Right atrium auricular region (tissue), 2 donors: ENCODE results near the gene C1QTNF9B. TPM values are rescaled to one million over a fixed set of nuclear protein-coding genes. Genes with fewer than 3 reads are reported as not detected.

Experiments used
- DNase-seq: peaks from one replicate; pipeline ENCODE4 v3.0.0-alpha.2; 2019; ENCODE audit warnings: low spot score
- H3K27ac ChIP-seq, 2 donors: fragments of 200-600 bp; sonication (generic); 1 replicate in 1 of 2; 2 replicates in 1 of 2; pipeline ENCODE4 v1.5.1; 2016 to 2019
- H3K27me3 ChIP-seq, 2 donors: fragments of 200-600 bp; sonication (generic); one replicate each; pipeline versions ENCODE4 v1.5.1 to v1.6.0; 2017 to 2019
- H3K36me3 ChIP-seq: fragments of 200-600 bp; sonication (generic); one replicate; pipeline ENCODE4 v1.5.1; 2016
- H3K4me1 ChIP-seq, 2 donors: fragments of 200-600 bp; sonication (generic); one replicate each; pipeline versions ENCODE4 v1.5.1 to v1.6.0; 2017 to 2019
- H3K4me3 ChIP-seq, 2 donors: fragments of 200-600 bp; sonication (generic); 1 replicate in 1 of 2; 2 replicates in 1 of 2; pipeline ENCODE4 v1.5.1; 2017 to 2019; ENCODE audit warnings: mild to moderate bottlenecking in 1 of 2, moderate library complexity in 1 of 2
- H3K9me3 ChIP-seq, 2 donors: fragments of 200-600 bp; sonication (generic); one replicate each; pipeline ENCODE4 v1.5.1; 2019
- CTCF ChIP-seq, 2 donors: fragments of 200-600 bp; sonication (generic); IDR thresholded peaks; one replicate each; pipeline ENCODE4 v1.5.1; 2019; ENCODE audit warnings: antibody characterized with exemption in 2 of 2
- total RNA-seq, 2 donors: library from RNA; depleted of rRNA; stranded (reverse); fragments of >200 nt; gene quantifications; one replicate each; pipeline ENCODE4 v1.1.0, GENCODE V29; 2016

Gene C1QTNF9B
- total RNA-seq, 2 donors from 2014 or later: 1.5 TPM; not detected in 1

DNA sequence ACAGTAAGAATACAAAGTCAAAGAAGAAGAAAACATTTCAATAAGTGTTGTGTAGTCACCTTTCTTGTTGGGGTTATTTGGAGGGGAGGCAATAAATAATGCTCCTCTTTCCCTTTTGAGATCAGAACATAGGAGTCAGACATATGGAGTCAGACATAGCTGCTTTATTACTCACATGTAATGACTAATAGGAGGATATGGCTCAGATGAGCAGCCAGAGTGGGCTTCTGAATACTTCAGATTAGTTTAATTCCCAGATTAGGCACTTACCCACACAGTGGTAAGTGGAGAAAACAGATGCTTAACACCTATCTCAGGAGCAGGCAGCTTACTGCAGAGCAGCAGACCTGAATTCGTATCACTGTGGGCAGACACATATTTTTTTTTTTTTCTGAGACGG, 31.7 kb upstream of the C1QTNF9B start:
- no peak overlapping the region for H3K27ac ChIP-seq
- no peaks in the 10 kb centered on the region for H3K27me3 ChIP-seq
- H3K9me3 ChIP-seq: no peaks in the 10 kb centered on the region
- H3K36me3 ChIP-seq: no peaks in the 10 kb centered on the region
- no peak overlapping the region for H3K4me3 ChIP-seq
- TF ChIP-seq CTCF (IDR thresholded peaks at IDR 0.05): no peak
- DNase-seq: no peak
- no peaks in the 10 kb centered on the region for H3K4me1 ChIP-seq

DNA sequence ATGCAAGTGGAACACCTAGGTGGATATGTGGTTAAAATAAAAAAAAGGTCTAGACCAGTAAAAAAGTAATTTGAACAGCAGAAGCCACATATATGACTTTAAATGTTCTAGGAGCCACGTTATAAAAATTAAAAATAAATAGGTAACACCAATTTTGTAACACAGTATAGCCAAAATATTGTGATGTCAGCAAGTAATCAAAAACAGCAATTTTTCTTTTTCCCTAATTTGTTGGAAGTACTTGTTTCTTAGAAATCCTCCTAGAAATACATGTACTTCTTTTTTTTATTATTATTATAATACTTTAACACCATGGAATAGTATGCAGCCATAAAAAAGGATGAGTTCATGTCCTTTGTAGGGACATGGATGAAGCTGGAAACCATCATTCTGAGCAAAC, 25.7 kb upstream of the C1QTNF9B start:
- DNase-seq: no peak
- Histone ChIP-seq H3K4me1 (no peaks in the 10 kb centered on the region), H3K9me3 (no peaks in the 10 kb centered on the region), H3K27me3 (no peaks in the 10 kb centered on the region), H3K4me3 (no peak overlapping the region), H3K27ac (no peak overlapping the region), H3K36me3 (no peaks in the 10 kb centered on the region)
- TF ChIP-seq CTCF (IDR thresholded peaks at IDR 0.05): no peak

- no peak overlapping the region for H3K27ac ChIP-seq
- H3K4me1 ChIP-seq: no peaks in the 10 kb centered on the region
- no peaks in the 10 kb centered on the region for H3K36me3 ChIP-seq
- no peaks in the 10 kb centered on the region for H3K27me3 ChIP-seq
- H3K4me3 ChIP-seq: no peak overlapping the region
- DNase-seq: no peak
- TF ChIP-seq CTCF (IDR thresholded peaks at IDR 0.05): no peak
- no peaks in the 10 kb centered on the region for H3K9me3 ChIP-seq
These were observed 25.0 kb upstream of the C1QTNF9B start for GRCh38 chr13:23922005-23922932.

GRCh38 chr13:23921451-23921888, 24.2 kb upstream of the C1QTNF9B start:
- no peaks in the 10 kb centered on the region for H3K9me3 ChIP-seq
- no peaks in the 10 kb centered on the region for H3K27me3 ChIP-seq
- H3K36me3 ChIP-seq: no peaks in the 10 kb centered on the region
- no peak overlapping the region for H3K27ac ChIP-seq
- no peaks in the 10 kb centered on the region for H3K4me1 ChIP-seq
- DNase-seq: no peak
- H3K4me3 ChIP-seq: no peak overlapping the region
- peak; percentile 42 to 84 for TF ChIP-seq CTCF (IDR thresholded peaks at IDR 0.05)

DNA sequence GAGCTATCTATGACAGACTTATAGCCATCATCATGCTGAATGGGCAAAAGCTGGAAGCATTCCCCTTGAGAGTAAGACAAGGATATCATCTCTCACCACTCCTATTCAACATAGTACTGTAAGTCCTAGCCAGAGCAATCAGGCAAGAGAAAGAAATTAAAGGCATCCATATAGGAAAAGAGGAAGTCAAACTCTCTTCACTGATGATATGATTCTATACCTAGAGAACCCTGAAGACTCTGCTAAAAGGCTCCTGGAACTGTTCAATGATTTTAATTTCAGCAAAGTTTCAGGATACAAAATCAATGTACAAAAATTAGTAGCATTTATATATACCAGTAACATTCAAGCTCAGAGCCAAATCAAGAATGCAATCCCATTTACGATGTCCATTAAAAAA, 21.7 kb upstream of the C1QTNF9B start:
- Histone ChIP-seq H3K4me3 (no peak overlapping the region), H3K4me1 (no peaks in the 10 kb centered on the region), H3K27me3 (no peaks in the 10 kb centered on the region), H3K36me3 (no peaks in the 10 kb centered on the region), H3K9me3 (no peaks in the 10 kb centered on the region), H3K27ac (no peak overlapping the region)
- TF ChIP-seq CTCF (IDR thresholded peaks at IDR 0.05): no peak
- no peak for DNase-seq
